LNCaP clone FGC (cell line): ENCODE data around the gene BMI1.
A peak's percentile ranks its signal among the peaks of the same experiment; 100 is the strongest.

Experiments
- DNase-seq: peaks from one replicate; pipeline ENCODE4 v3.0.0-alpha.2; 2011; ENCODE audit warnings: low read depth
- H3K4me3 ChIP-seq: 2 replicates; pipeline ENCODE4 v1.5.1; 2011; ENCODE audit warnings: mild to moderate bottlenecking, low read depth, low read length, control low read depth
- TF ChIP-seq, protein P1 (sequence below): IDR thresholded peaks from 2 replicates; pipeline ENCODE4 v1.5.1; 2012; ENCODE audit warnings: mild to moderate bottlenecking; ENCODE audit not compliant: control insufficient read depth, insufficient read depth; ENCODE audit errors: extremely low read depth

BMI1 gene

DNA sequence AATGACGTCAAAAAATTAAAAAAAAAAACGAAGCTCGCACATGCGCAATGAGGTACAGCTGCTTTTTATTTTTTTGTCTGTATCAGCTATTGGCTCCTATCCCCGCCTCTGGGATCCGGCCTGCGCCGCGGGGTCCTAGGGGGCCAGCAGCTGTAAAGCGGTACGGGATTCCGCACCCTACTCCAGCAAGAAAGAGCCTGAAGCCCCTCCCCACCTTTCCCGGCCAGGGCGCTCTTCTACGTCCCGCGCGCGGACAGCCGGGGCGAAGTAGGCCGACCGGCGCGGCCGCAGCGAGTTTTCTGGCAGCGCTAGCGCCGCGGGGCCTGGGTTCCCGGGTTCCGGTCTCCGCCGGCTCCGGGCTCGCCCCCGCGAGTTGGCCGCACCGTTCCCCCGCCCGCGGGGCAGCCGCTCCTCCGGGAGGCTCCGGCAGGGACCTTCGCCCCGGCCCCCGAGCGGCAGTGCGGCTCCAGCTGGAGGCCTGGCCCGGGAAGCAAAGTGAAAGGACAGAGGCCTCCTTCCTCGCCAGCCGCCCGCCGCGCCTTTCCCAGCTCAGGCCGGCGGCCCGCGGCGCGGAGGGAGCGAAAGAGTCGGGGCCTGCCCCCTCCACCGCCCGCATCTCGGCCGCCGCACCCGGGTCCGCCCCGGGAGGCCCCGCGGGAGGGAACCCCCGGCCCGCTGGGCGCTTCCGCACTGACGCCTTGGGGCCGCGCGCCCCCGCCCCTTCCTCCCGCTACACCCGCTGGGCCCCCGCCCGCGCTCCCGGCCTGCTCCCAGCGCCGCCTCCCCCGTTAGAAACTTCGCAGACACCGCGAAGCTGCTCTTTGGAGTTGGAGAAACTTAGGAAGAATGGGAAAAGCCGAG, 19.7 kb downstream of the BMI1 start:
- peak overlapping the region; percentile 58 for H3K4me3 ChIP-seq
- DNase-seq: peak; percentile 58
- TF ChIP-seq, protein P1, sequence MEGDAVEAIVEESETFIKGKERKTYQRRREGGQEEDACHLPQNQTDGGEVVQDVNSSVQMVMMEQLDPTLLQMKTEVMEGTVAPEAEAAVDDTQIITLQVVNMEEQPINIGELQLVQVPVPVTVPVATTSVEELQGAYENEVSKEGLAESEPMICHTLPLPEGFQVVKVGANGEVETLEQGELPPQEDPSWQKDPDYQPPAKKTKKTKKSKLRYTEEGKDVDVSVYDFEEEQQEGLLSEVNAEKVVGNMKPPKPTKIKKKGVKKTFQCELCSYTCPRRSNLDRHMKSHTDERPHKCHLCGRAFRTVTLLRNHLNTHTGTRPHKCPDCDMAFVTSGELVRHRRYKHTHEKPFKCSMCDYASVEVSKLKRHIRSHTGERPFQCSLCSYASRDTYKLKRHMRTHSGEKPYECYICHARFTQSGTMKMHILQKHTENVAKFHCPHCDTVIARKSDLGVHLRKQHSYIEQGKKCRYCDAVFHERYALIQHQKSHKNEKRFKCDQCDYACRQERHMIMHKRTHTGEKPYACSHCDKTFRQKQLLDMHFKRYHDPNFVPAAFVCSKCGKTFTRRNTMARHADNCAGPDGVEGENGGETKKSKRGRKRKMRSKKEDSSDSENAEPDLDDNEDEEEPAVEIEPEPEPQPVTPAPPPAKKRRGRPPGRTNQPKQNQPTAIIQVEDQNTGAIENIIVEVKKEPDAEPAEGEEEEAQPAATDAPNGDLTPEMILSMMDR: no peak

DNA sequence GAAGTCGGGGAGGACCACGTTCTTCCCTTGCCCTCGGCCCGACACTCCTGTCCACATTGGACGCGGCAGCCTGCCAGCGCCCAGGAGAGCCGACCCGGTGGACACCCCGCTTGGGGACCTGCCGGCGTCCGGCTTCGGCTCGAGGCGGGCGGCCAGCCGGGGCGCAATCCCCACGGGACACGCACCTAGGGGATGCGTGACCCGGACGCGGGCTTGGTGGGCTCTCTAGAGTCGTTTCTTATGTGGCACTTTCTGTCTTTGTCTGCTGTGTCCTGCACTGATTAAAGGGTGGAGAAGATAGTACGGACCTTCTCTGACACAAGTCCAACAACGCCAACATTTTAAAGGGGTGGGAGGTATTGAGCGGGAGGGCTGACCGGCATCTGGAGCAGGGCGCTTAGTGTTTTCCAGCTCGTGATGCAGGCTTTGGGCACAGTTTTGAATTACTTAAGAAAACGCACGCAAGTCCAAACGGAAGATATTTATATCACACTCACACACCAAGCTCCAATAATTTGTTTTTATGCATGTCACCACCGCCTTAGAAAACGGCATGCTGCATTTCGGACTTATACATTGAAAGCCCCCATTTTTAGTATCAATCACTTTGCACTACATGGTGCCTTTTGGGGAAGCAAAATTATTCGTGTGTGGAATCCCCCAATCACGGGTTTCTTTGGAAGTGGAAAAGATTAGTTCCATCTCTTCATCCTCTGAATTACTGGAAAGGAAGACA, 20.5 kb downstream of the BMI1 start:
- no peak for DNase-seq
- TF ChIP-seq, protein P1: no peak
- peak overlapping the region; percentile 58 for H3K4me3 ChIP-seq

DNA sequence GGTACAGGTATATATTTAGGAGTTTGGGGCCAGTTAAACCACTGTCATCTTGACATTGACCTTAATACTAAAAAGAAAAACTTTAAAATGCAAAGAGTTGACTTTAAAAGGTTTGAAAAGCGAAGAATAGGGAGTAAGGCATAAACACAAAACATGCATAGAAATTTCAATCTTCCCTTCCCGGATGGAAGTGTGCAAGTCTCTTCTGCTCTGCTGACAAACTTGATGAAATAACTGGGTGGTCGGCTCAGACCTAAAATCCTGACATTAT, 21.0 kb downstream of the BMI1 start:
- TF ChIP-seq, protein P1: no peak
- no peak overlapping the region for H3K4me3 ChIP-seq
- DNase-seq: no peak

DNA sequence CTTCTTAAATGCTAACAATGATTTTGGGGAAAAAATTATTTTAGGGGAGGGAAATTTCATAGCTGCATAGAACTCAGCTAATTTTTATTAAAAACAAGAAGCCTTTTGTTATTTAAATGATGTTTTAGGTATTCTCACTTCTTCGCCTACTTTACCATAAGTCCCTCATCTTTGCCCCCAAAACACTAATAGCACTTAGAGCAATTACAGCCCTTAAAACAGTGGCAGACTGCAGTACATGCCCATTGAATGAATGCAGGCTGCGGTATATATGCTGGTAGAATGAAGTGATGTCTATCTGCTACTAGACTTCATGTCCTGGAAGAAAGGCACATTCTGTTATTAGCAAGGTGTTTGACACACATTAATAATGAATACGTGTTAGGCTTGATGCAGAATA, 21.5 kb downstream of the BMI1 start:
- no peak for DNase-seq
- TF ChIP-seq, protein P1: no peak
- H3K4me3 ChIP-seq: no peak overlapping the region

DNA sequence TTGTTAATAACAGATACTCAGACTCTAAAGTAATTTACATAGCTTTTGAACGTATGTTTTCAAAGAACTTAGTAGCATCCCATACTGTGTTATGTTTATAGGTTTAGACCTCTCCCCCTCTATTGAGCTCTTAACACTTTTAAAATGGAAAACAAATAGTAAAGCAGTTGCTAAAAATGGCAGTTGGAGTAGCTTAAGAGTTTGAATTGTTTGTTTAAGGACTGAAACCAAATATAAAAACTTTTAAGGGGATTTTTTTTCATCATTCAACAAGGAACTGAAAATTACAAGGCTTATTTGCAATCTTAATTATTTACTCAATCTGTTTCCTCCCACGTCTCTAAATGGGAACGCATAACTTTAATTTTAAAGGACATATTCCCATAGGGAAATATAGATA, 22.8 kb downstream of the BMI1 start:
- no peak overlapping the region for H3K4me3 ChIP-seq
- peak; percentile 47 for DNase-seq
- TF ChIP-seq, protein P1: no peak

DNA sequence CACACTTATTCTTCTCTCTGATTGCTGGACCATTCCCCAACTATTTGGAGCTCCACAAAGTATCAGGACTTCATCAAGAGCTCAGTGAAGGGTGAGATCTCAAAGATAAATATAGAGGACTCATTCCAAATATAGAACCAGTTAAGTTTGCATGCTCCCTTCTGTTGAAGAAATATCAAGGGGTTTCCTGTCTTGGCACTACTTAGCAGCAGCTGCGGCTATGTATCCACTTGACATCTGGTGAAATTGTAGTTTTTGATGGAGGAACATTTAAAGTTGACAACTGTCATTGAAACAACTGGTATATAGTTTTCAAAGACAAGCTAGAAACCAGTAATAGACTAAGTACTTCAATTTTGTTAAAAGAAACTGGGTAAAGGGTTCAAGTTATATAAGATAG, 23.4 kb downstream of the BMI1 start:
- no peak for DNase-seq
- no peak overlapping the region for H3K4me3 ChIP-seq
- TF ChIP-seq, protein P1: no peak
